ENCODE data around the gene FBXO40. TPM values are rescaled to one million over a fixed set of nuclear protein-coding genes. Genes with fewer than 3 reads are reported as not detected.

FBXO40 gene
- total and polyA plus RNA-seq, 2 donors (not counting 1 experiment from before 2014, with no cell fraction given) = not detected

DNA sequence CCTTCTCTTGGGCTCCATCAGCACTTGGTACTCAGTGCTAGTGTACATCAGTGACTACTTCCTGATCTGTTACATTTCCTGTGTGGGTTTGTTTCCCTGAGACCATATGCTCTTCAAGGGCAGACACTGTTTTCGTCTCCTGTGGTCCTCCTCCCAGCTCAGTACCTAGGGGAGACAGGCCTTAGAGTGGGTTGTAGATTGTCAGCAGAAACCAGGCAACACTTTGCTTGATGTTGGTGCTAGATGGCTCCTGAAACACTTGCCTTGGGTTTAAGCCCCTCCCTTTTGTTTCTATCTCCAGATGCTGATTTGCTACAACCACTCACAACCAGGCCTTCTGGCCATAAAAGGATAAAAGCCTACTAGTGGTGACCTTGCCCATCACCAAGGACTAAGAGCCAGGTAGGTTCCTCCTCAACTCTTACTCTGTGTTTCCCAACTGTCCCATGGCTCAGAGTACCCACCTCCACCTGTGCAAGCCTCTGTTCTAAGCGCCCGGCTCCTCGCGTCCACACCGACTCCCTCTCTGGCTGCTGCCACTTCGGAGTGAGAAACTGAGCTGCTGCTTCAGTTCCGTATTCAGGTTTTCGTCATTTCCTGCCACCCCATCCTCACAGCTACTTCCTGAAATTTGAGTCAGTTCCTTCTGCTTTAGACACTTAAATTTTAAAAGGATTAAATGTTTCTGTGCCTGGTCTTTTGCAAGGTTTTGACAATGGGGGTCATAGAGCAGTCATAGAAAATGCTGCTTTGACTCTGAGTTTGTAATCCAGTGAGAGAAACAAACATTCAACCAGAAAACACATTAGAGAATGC lies 67.4 kb downstream of the FBXO40 start, which contains the start of gene HCLS1:
HCLS1 (minus strand) TSS at position 548 of the 816 bp plus-strand sequence. CDS start 2,556 bp downstream, outside the sequence.
- peak within 1 kb of the TSS; percentile 59 to 92 (median 68) for H3K4me3 ChIP-seq (ENCODE audit: control extremely low read depth in 1 of 5, extremely low read depth in 1 of 5, insufficient read depth in 1 of 5, low read depth in 2 of 5, low read length in 4 of 5)
- ATAC-seq (ENCODE audit: low read depth) (peak; percentile 84), DNase-seq (peak; percentile 91)
- Mint-ChIP-seq H3K27me3 (no peaks in the 10 kb centered on the region), H3K4me1 (peaks cover 54% of the 10 kb centered on the region), H3K4me3 (peak within 1 kb of the TSS; percentile 97), H3K9me3 (ENCODE audit: insufficient read depth) (no peaks in the 10 kb centered on the region), H3K27ac (peak within 1 kb of the TSS; percentile 98)
- WGBS (ENCODE audit: insufficient coverage) = 0% methylated on average over 7 of the region's 9 CpGs
- peak within 1 kb of the TSS; percentile 84 for H2AFZ ChIP-seq (ENCODE audit: insufficient read depth, low read depth, low read length, poor library complexity, severe bottlenecking)
- H3K27ac ChIP-seq (ENCODE audit: low read length in 2 of 2) = peak within 1 kb of the TSS; percentile 90 to 94
- intact Hi-C loops (cut with micrococcal nuclease) = loop anchor here (1.0 to 5.0 kb wide), 8 partner anchors 89 to 1133 kb away; partner anchors contain the start of genes EAF2, FAM162A, GOLGB1 and HSPBAP1
- ChIA-PET CTCF (interaction anchor here (1.1 to 1.5 kb wide), 3 partner anchors 10 to 598 kb away, joined by 3 to 6 read pairs (median 5); no protein-coding TSS in a partner anchor), POLR2A (interaction anchor here (0.7 kb wide), 1 partner anchor 416 kb away, joined by 3 read pairs; no protein-coding TSS in a partner anchor)
- no peak for TF ChIP-seq EZH2 (IDR thresholded peaks at IDR 0.05; ENCODE audit: borderline replicate concordance, insufficient read depth, low read depth, low read length, poor library complexity, severe bottlenecking)
- TF ChIP-seq, protein P1, sequence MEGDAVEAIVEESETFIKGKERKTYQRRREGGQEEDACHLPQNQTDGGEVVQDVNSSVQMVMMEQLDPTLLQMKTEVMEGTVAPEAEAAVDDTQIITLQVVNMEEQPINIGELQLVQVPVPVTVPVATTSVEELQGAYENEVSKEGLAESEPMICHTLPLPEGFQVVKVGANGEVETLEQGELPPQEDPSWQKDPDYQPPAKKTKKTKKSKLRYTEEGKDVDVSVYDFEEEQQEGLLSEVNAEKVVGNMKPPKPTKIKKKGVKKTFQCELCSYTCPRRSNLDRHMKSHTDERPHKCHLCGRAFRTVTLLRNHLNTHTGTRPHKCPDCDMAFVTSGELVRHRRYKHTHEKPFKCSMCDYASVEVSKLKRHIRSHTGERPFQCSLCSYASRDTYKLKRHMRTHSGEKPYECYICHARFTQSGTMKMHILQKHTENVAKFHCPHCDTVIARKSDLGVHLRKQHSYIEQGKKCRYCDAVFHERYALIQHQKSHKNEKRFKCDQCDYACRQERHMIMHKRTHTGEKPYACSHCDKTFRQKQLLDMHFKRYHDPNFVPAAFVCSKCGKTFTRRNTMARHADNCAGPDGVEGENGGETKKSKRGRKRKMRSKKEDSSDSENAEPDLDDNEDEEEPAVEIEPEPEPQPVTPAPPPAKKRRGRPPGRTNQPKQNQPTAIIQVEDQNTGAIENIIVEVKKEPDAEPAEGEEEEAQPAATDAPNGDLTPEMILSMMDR (IDR thresholded peaks at IDR 0.05) = no peak
- no peaks in the 10 kb centered on the region for H3K27me3 ChIP-seq (replicated peaks in 1 of 4; ENCODE audit: control extremely low read depth in 1 of 4, control insufficient read depth in 3 of 4, insufficient read depth in 4 of 4, low read length in 3 of 4)
- peaks cover 34 to 39% of the 10 kb centered on the region in 2 donors for H3K4me1 ChIP-seq (ENCODE audit: control insufficient read depth in 2 of 2, insufficient read depth in 2 of 2, low read length in 2 of 2)
- H3K4me2 ChIP-seq (replicated peaks; ENCODE audit: low read depth, low read length, poor library complexity, severe bottlenecking) = peak within 1 kb of the TSS; percentile 84
- peaks cover 23% of the 10 kb centered on the region for H4K20me1 ChIP-seq (ENCODE audit: control insufficient read depth, insufficient read depth, low read length, poor library complexity, severe bottlenecking)
- no peaks in the 10 kb centered on the region for H3K9me3 ChIP-seq (ENCODE audit: control extremely low read depth in 1 of 3, control insufficient read depth in 2 of 3, insufficient read depth in 1 of 3, low read length in 2 of 3)
- peaks cover 51% of the 10 kb centered on the region for H3K79me2 ChIP-seq (ENCODE audit: control insufficient read depth, insufficient read depth, low read length)
- H3K9ac ChIP-seq (ENCODE audit: low read length) = peak within 1 kb of the TSS; percentile 82
- peaks cover 0 to 55% of the 10 kb centered on the region in 2 experiments for H3K36me3 ChIP-seq (replicated peaks in 1 of 2; ENCODE audit: control extremely low read depth in 1 of 2, control insufficient read depth in 1 of 2, extremely low read depth in 1 of 2, insufficient read depth in 2 of 2, low read length in 1 of 2)
